Measurements from ENCODE around the gene CXCR5.

The CXCR5 gene

DNA sequence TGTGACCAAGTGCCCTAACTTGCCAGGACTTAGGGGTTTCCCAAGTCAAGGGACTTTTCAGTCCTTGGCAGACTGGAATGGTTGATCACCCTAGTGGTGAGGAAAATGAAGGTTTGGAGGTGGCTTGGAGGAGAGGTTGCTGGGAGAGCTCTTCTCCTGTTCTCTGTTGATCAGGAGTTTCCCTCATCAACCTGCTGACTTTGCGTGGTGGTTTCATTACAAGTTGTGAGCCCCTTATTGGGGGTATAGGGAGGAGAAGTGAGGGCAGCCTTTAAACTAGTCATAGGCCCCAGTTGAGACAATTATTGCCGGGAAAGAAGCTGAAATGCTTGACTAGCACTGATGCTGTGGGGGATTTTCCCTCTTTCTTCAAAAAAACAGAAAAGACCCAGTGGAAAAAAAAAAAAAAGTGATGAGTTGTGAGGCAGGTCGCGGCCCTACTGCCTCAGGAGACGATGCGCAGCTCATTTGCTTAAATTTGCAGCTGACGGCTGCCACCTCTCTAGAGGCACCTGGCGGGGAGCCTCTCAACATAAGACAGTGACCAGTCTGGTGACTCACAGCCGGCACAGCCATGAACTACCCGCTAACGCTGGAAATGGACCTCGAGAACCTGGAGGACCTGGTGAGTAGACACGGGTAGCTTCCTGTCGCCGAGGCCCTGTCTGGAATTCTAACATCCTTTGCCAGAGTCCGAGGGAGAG is at the start of gene CXCR5:
CXCR5 (plus strand) TSS at position 525 of the 704 bp plus-strand sequence; CDS start at position 575, 50 bp downstream.
- no peak for TF ChIP-seq CTCF (IDR thresholded peaks at IDR 0.05)

DNA sequence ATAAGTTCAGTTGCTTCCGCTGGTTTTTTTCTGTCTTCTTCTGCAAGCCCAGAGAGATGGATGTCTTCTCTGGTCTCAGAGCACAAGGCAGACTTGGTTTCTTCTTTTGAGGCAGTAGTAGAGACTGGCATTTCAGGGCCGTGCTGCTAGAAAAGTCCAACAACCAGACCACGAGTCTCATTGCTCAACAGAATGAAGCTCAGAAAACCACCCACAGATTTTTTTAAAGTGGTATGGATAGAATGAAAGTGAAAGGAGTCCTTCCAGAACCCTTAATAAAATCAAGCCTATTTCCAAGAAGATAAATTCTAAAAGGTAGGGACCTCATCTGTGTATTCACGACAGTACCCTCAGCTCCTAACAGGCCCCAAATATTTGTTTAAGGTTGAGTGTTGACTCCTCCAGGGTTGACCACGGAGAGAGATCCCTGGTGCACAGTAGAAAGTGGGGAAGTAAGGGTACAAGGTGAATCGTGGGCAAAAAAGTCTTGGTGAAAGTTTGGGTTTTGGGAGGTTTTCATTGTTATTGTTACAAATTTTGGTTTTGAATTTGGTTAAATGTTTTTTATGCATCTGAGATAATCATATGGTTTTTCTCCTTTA is 49.2 kb upstream of the CXCR5 start:
- TF ChIP-seq CTCF (IDR thresholded peaks at IDR 0.05), result no peak

GRCh38 chr11:118837868-118838267 is 45.8 kb upstream of the CXCR5 start:
- TF ChIP-seq CTCF (IDR thresholded peaks at IDR 0.05), result no peak

GRCh38 chr11:118838905-118839553 is 44.7 kb upstream of the CXCR5 start:
- no peak for TF ChIP-seq CTCF (IDR thresholded peaks at IDR 0.05)

DNA sequence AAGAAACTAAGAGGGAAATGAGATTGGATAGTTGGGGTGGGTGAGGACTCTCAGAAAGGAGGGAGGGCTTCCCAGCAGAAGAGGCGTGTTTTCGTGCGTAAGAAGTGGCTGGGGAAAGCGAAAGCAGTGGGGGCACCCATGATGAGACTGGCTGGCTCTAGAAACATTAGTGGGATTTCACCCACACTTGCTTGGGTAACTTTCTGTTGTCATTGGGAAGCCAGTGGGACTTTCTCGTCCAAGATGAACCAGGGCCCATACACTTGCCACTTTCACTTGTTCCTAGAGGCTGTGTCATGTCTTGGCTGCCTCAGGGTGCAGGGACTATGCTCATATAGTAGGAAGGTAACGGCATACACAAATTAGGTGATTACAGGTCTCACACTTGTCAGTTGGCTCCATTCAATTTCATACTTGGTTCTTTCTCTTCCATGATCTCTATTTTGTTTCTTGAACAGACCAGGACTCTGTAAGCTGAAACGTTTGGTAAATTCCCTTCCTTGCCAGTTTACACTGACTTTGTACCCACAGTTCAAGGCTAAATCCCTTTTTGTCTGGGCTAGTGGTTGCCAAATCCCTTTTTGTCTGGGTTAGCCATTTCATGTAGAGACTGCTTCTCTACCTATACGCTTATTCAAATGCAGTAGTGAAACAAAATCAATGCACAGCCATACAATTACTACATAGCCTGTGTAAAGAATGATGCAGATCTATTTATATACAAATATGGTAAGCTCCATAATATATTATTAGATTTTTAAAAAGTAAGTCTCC is 42.0 kb upstream of the CXCR5 start:
- TF ChIP-seq CTCF (IDR thresholded peaks at IDR 0.05), result no peak

DNA sequence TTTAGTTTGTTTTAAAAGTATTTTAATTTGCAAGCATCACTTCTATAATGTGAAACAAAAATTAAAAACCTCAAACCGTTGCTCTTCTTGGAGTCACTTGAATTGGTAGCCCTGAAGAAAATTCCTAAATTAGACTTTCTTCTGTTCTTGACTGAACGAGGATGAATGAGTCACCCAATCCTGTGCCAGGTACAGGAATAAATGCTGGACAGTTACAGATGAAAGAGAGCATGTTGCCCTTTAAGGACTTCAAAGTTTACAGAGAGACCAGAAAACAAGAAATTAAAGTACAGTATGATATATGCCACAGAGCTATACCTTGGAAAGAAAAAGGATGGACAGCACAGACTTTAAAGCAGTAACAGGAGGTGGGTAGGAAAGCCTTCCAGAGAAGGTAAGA is 41.3 kb upstream of the CXCR5 start:
- no peak for TF ChIP-seq CTCF (IDR thresholded peaks at IDR 0.05)

GRCh38 chr11:118843565-118843964 is 40.1 kb upstream of the CXCR5 start:
- TF ChIP-seq CTCF (IDR thresholded peaks at IDR 0.05), result no peak

Measured in LNCAP (cell line).